ENCODE results near the gene CCDC122. TPM values are rescaled to one million over a fixed set of nuclear protein-coding genes. Genes with fewer than 3 reads are reported as not detected.
"Not testable (repeated sequence)": the region's sequence is repeated elsewhere in the genome, so short reads cannot be mapped to it uniquely, and the experiment has no call there.

Gene CCDC122
- total RNA-seq, 2 experiments from 2014 or later: 0.73 to 1.2 TPM

GRCh38 chr13:43864921-43865320, 14.6 kb downstream of the CCDC122 start:
- ChIA-PET CTCF (interaction anchor here (1.6 kb wide), 1 partner anchor 61 kb away, joined by 5 read pairs; no protein-coding TSS in a partner anchor), POLR2A (no interaction called here)
- no peaks in the 10 kb centered on the region for H3K4me1 Mint-ChIP-seq
- no peak overlapping the region for H3K4me3 Mint-ChIP-seq
- H3K27ac Mint-ChIP-seq: no peak overlapping the region
- no peak for DNase-seq
- no peaks in the 10 kb centered on the region for H3K36me3 Mint-ChIP-seq (ENCODE audit: low read depth)
- H3K27me3 Mint-ChIP-seq: no peaks in the 10 kb centered on the region
- no peaks in the 10 kb centered on the region for H3K9me3 Mint-ChIP-seq

GRCh38 chr13:43861863-43862262, 17.7 kb downstream of the CCDC122 start:
- Mint-ChIP-seq H3K36me3 (ENCODE audit: low read depth) (no peaks in the 10 kb centered on the region), H3K4me3 (no peak overlapping the region), H3K4me1 (no peaks in the 10 kb centered on the region), H3K9me3 (no peaks in the 10 kb centered on the region), H3K27me3 (no peaks in the 10 kb centered on the region), H3K27ac (no peak overlapping the region)
- CTCF ChIA-PET: no interaction called here
- DNase-seq: no peak
- POLR2A ChIA-PET: no interaction called here

- Mint-ChIP-seq H3K27me3 (peaks cover 3% of the 10 kb centered on the region), H3K4me1 (no peaks in the 10 kb centered on the region), H3K27ac (no peak overlapping the region), H3K36me3 (ENCODE audit: low read depth) (peaks cover 19% of the 10 kb centered on the region), H3K4me3 (no peak overlapping the region), H3K9me3 (peaks cover 34% of the 10 kb centered on the region)
- CTCF ChIA-PET: no interaction called here
- no peak for DNase-seq
- POLR2A ChIA-PET: no interaction called here
Measured at GRCh38 chr13:43852923-43853404, 26.6 kb downstream of the CCDC122 start.

- peaks cover 3% of the 10 kb centered on the region for H3K27me3 Mint-ChIP-seq
- CTCF ChIA-PET: no interaction called here
- H3K9me3 Mint-ChIP-seq: peaks cover 34% of the 10 kb centered on the region
- peaks cover 19% of the 10 kb centered on the region for H3K36me3 Mint-ChIP-seq (ENCODE audit: low read depth)
- no peak for DNase-seq
- no peak overlapping the region for H3K27ac Mint-ChIP-seq
- POLR2A ChIA-PET: no interaction called here
- H3K4me3 Mint-ChIP-seq: no peak overlapping the region
- H3K4me1 Mint-ChIP-seq: no peaks in the 10 kb centered on the region
Measured at GRCh38 chr13:43850873-43851272, 28.7 kb downstream of the CCDC122 start.

GRCh38 chr13:43848001-43848649, 31.4 kb downstream of the CCDC122 start:
- Mint-ChIP-seq H3K27me3 (peaks cover 11% of the 10 kb centered on the region), H3K4me3 (no peak overlapping the region), H3K9me3 (peaks cover 31% of the 10 kb centered on the region), H3K36me3 (ENCODE audit: low read depth) (peaks cover 19% of the 10 kb centered on the region), H3K27ac (no peak overlapping the region), H3K4me1 (no peaks in the 10 kb centered on the region)
- ChIA-PET CTCF (no interaction called here), POLR2A (interaction anchor here (0.6 kb wide), 1 partner anchor 867 kb away, joined by 4 read pairs; no protein-coding TSS in a partner anchor)
- no peak for DNase-seq

GRCh38 chr13:43846496-43847158, 32.9 kb downstream of the CCDC122 start:
- POLR2A ChIA-PET: no interaction called here
- Mint-ChIP-seq H3K9me3 (peaks cover 18% of the 10 kb centered on the region), H3K4me1 (no peaks in the 10 kb centered on the region), H3K4me3 (no peak overlapping the region), H3K36me3 (ENCODE audit: low read depth) (peaks cover 14% of the 10 kb centered on the region), H3K27ac (no peak overlapping the region), H3K27me3 (peaks cover 10% of the 10 kb centered on the region)
- no peak for DNase-seq
- CTCF ChIA-PET: no interaction called here

GRCh38 chr13:43838909-43839308, 40.6 kb downstream of the CCDC122 start:
- no peak for DNase-seq
- H3K4me1 Mint-ChIP-seq: no peaks in the 10 kb centered on the region
- no peaks in the 10 kb centered on the region for H3K27me3 Mint-ChIP-seq
- no peaks in the 10 kb centered on the region for H3K9me3 Mint-ChIP-seq
- ChIA-PET CTCF (no interaction called here), POLR2A (no interaction called here)
- no peak overlapping the region for H3K27ac Mint-ChIP-seq
- H3K4me3 Mint-ChIP-seq: no peak overlapping the region
- no peaks in the 10 kb centered on the region for H3K36me3 Mint-ChIP-seq (ENCODE audit: low read depth)

- POLR2A ChIA-PET: no interaction called here
- Mint-ChIP-seq H3K4me3 (no peak overlapping the region), H3K36me3 (ENCODE audit: low read depth) (no peaks in the 10 kb centered on the region), H3K27ac (no peak overlapping the region), H3K4me1 (no peaks in the 10 kb centered on the region), H3K27me3 (no peaks in the 10 kb centered on the region), H3K9me3 (no peaks in the 10 kb centered on the region)
- no peak for DNase-seq
- CTCF ChIA-PET: no interaction called here
Measured at GRCh38 chr13:43835701-43836100, 43.8 kb downstream of the CCDC122 start.

- CTCF ChIA-PET: no interaction called here
- Mint-ChIP-seq H3K27me3 (peaks cover 13% of the 10 kb centered on the region), H3K4me1 (no peaks in the 10 kb centered on the region), H3K4me3 (no peak overlapping the region), H3K36me3 (ENCODE audit: low read depth) (no peaks in the 10 kb centered on the region), H3K27ac (no peak overlapping the region), H3K9me3 (no peaks in the 10 kb centered on the region)
- POLR2A ChIA-PET: no interaction called here
- DNase-seq: no peak
Measured at GRCh38 chr13:43831088-43831487, 48.5 kb downstream of the CCDC122 start.

- no peak overlapping the region for H3K4me3 Mint-ChIP-seq
- CTCF ChIA-PET: no interaction called here
- POLR2A ChIA-PET: no interaction called here
Measured at GRCh38 chr13:43830497-43830881, 49.1 kb downstream of the CCDC122 start.

GRCh38 chr13:43824656-43825055, 54.9 kb downstream of the CCDC122 start:
- H3K27me3 Mint-ChIP-seq; H3K4me1 Mint-ChIP-seq; H3K4me3 Mint-ChIP-seq; H3K36me3 Mint-ChIP-seq (ENCODE audit: low read depth); DNase-seq; H3K9me3 Mint-ChIP-seq; POLR2A ChIA-PET; H3K27ac Mint-ChIP-seq; CTCF ChIA-PET: not testable (repeated sequence)

More at GRCh38 chr13:43830497-43830881, 49.1 kb downstream of the CCDC122 start:
- Mint-ChIP-seq H3K27me3 (peaks cover 13% of the 10 kb centered on the region), H3K27ac (no peak overlapping the region), H3K36me3 (ENCODE audit: low read depth) (no peaks in the 10 kb centered on the region), H3K9me3 (no peaks in the 10 kb centered on the region), H3K4me1 (no peaks in the 10 kb centered on the region)
- DNase-seq: no peak

GRCh38 chr13:43822969-43823368, 56.6 kb downstream of the CCDC122 start:
- POLR2A ChIA-PET: no interaction called here
- CTCF ChIA-PET: no interaction called here
- no peak overlapping the region for H3K4me3 Mint-ChIP-seq
- peaks cover 13% of the 10 kb centered on the region for H3K27me3 Mint-ChIP-seq
- no peaks in the 10 kb centered on the region for H3K4me1 Mint-ChIP-seq
- H3K27ac Mint-ChIP-seq: no peak overlapping the region
- no peak for DNase-seq
- no peaks in the 10 kb centered on the region for H3K9me3 Mint-ChIP-seq
- H3K36me3 Mint-ChIP-seq (ENCODE audit: low read depth): no peaks in the 10 kb centered on the region

- Mint-ChIP-seq H3K36me3 (ENCODE audit: low read depth) (no peaks in the 10 kb centered on the region), H3K9me3 (no peaks in the 10 kb centered on the region), H3K27me3 (peaks cover 25% of the 10 kb centered on the region), H3K27ac (no peak overlapping the region), H3K4me3 (no peak overlapping the region), H3K4me1 (no peaks in the 10 kb centered on the region)
- CTCF ChIA-PET: interaction anchor here (0.9 kb wide), 1 partner anchor 12 kb away, joined by 3 read pairs; no protein-coding TSS in a partner anchor
- POLR2A ChIA-PET: no interaction called here
- DNase-seq: no peak
Measured at GRCh38 chr13:43816401-43816889, 63.1 kb downstream of the CCDC122 start.

GRCh38 chr13:43815204-43815603, 64.3 kb downstream of the CCDC122 start:
- Mint-ChIP-seq H3K4me3 (no peak overlapping the region), H3K9me3 (no peaks in the 10 kb centered on the region), H3K27ac (no peak overlapping the region), H3K4me1 (no peaks in the 10 kb centered on the region), H3K27me3 (peaks cover 31% of the 10 kb centered on the region), H3K36me3 (ENCODE audit: low read depth) (no peaks in the 10 kb centered on the region)
- no peak for DNase-seq
- CTCF ChIA-PET: no interaction called here
- POLR2A ChIA-PET: no interaction called here
